GM12878 (cell line): ENCODE measurements around the gene C21orf58. TPM values are rescaled to one million over a fixed set of nuclear protein-coding genes. Genes with fewer than 3 reads are reported as not detected.
A peak's percentile ranks its signal among the peaks of the same experiment; 100 is the strongest.

Source experiments
- ATAC-seq: fragments of 200-7000 bp; cut with Tn5 transposase; 3 replicates; pipeline ENCODE4 v1.9.1; 2020; ENCODE audit warnings: mild to moderate bottlenecking, moderate library complexity
- BruUV-seq: library from RNA; stranded (reverse); fragments of 400-500 nt; replicated peaks from 2 replicates; lab custom pipeline; 2021; lab: Mats Ljungman, UMichigan
- CTCF ChIA-PET: fragments of 300-600 bp; sonication (Branson Sonifier 250); formaldehyde crosslinking; extraction: SDS; loops from one replicate; lab custom pipeline; 2021; ENCODE audit warnings: inconsistent platforms; lab: Yijun Ruan, JAX
- POLR2A ChIA-PET: fragments of 350-600 bp; formaldehyde crosslinking; extraction: SDS; loops from one replicate; lab custom pipeline; 2021; ENCODE audit warnings: inconsistent platforms; lab: Charles Lee
- RAD21 ChIA-PET: fragments of 300-600 bp; sonication (Branson Sonifier 250); formaldehyde crosslinking; loops from one replicate; lab custom pipeline; 2023; ENCODE audit warnings: antibody characterized with exemption; ENCODE audit not compliant: unreplicated experiment; lab: Charles Lee
- SMC1A ChIA-PET: fragments of 300-600 bp; sonication (Branson Sonifier 250); formaldehyde crosslinking; loops from one replicate; lab custom pipeline; 2023; ENCODE audit not compliant: unreplicated experiment, uncharacterized antibody; lab: Charles Lee
- DNase-seq: peaks from one replicate; pipeline ENCODE4 v3.0.0-alpha.2; 2011; ENCODE audit warnings: low read depth, low spot score
- FAIRE-seq: peaks from 3 replicates; lab custom pipeline; 2011; peaks lifted over from hg19 to GRCh38; lab: Jason Lieb, UNC
- H2AFZ ChIP-seq: 2 replicates; pipeline ENCODE4 v1.6.0; 2011; ENCODE audit warnings: low read depth, low read length, control low read depth; ENCODE audit not compliant: control insufficient read depth
- H3K27ac ChIP-seq: 2 replicates; pipeline ENCODE4 v1.5.1; 2011; ENCODE audit warnings: control low read depth; ENCODE audit not compliant: control insufficient read depth, insufficient read depth
- H3K27me3 ChIP-seq, 2 experiments: replicated peaks in 1 of 2; 2 replicates each; pipeline versions ENCODE4 v1.6.0 to v1.6.1; 2011; ENCODE audit warnings: low read length in 1 of 2; ENCODE audit not compliant: control insufficient read depth in 2 of 2, insufficient read depth in 2 of 2
- H3K36me3 ChIP-seq, 2 experiments: 2 replicates each; pipeline ENCODE4 v1.5.1; 2011; ENCODE audit warnings: low read length in 1 of 2; ENCODE audit not compliant: control insufficient read depth in 2 of 2, insufficient read depth in 2 of 2
- H3K4me1 ChIP-seq: 2 replicates; pipeline ENCODE4 v1.6.1; 2011; ENCODE audit warnings: mild to moderate bottlenecking, low read length, moderate library complexity, mixed read lengths; ENCODE audit not compliant: control insufficient read depth, insufficient read depth
- H3K4me2 ChIP-seq: 2 replicates; pipeline ENCODE4 v1.6.0; 2011; ENCODE audit warnings: control low read depth; ENCODE audit not compliant: control insufficient read depth, insufficient read depth
- H3K4me3 ChIP-seq: fragments of 200-600 bp; sonication (generic); 2 replicates; pipeline ENCODE4 v1.5.1; 2016
- H3K79me2 ChIP-seq: 2 replicates; pipeline ENCODE4 v1.6.0; 2011; ENCODE audit warnings: low read length; ENCODE audit not compliant: control insufficient read depth, insufficient read depth
- H3K9ac ChIP-seq: 2 replicates; pipeline ENCODE4 v1.8.0; 2011; ENCODE audit warnings: low read length, control low read depth, mixed read lengths; ENCODE audit not compliant: control insufficient read depth, insufficient read depth
- H3K9me3 ChIP-seq: replicated peaks from 3 replicates; pipeline ENCODE4 v1.5.1; 2011; ENCODE audit warnings: mild to moderate bottlenecking, low read length; ENCODE audit not compliant: control insufficient read depth, insufficient read depth
- H4K20me1 ChIP-seq: 2 replicates; pipeline ENCODE4 v1.6.0; 2011; ENCODE audit not compliant: control insufficient read depth, insufficient read depth
- E4F1 ChIP-seq: fragments of 450-650 bp; IDR thresholded peaks from 2 replicates; pipeline ENCODE4 v1.6.1; 2018; ENCODE audit warnings: borderline replicate concordance, mild to moderate bottlenecking; ENCODE audit not compliant: partially characterized antibody
- IKZF2 ChIP-seq, 2 experiments: fragments of 450-650 bp; IDR thresholded peaks; 2 replicates each; pipeline ENCODE4 v1.6.1; 2017; ENCODE audit warnings: mild to moderate bottlenecking in 2 of 2, moderate library complexity in 2 of 2
- SREBF2 ChIP-seq: IDR thresholded peaks from 2 replicates; pipeline ENCODE4 v1.6.1; 2012; ENCODE audit warnings: mild to moderate bottlenecking, low read length
- STAT1 ChIP-seq: fragments of 450-650 bp; conservative IDR thresholded peaks from 2 replicates; pipeline ENCODE4 v1.6.1; 2014; ENCODE audit warnings: antibody characterized with exemption, mild to moderate bottlenecking
- WGBS: methylation state at CpG from one replicate; pipeline ENCODE4 v1.1.6; 2016; ENCODE audit warnings: low lambda C conversion rate; ENCODE audit not compliant: insufficient replicate concordance, insufficient coverage; ENCODE audit errors: missing lambda C conversion rate; 5-methylcytosine and 5-hydroxymethylcytosine counted together
- in situ Hi-C: fragments of 300-500 bp; cut with MboI; formaldehyde crosslinking; loops from 9 replicates; pipeline ENCODE4 v1.14.3; 2018; ENCODE audit warnings: mixed read lengths
- intact Hi-C: fragments of 100-400 bp; cut with micrococcal nuclease; formaldehyde crosslinking; loops from one replicate; pipeline ENCODE4 v1.14.2; 2022; ENCODE audit not compliant: unreplicated experiment
- polyA plus RNA-seq, 11 experiments: library from polyadenylated mRNA; depleted of rRNA in 4 of 11; unstranded in 6 of 11; stranded (reverse) in 5 of 11; fragments of >200 nt; fragmentation: Nextera tagmentation in 4 of 11; fragmentation: Illumina TruSeq in 1 of 11; extraction: Ambion mirVana in 4 of 11; extraction: Trizol in 1 of 11; gene quantifications; 1 replicate in 1 of 11; 2 replicates in 10 of 11; pipeline versions ENCODE4 v1.2.1 to v1.2.3, GENCODE V29; 2011 to 2016; ENCODE audit warnings: inconsistent platforms in 2 of 11, missing spikeins in 2 of 11, low read depth in 1 of 11
- total RNA-seq, 4 experiments: library from RNA; depleted of rRNA in 3 of 4; stranded (reverse); fragments of >200 nt in 3 of 4; fragmentation: Illumina TruSeq in 1 of 4; extraction: Trizol in 1 of 4; gene quantifications; 2 replicates each; pipeline versions ENCODE4 v1.2.1 to v1.2.3, GENCODE V29; 2013 to 2021
- TF ChIP-seq, protein P1 (sequence below): fragments of 450-650 bp; formaldehyde crosslinking; IDR thresholded peaks from 2 replicates; pipeline ENCODE4 v1.5.0; 2022; ENCODE audit warnings: mild to moderate bottlenecking, missing genetic modification characterization

The C21orf58 gene
- total and polyA plus RNA-seq, 10 of the 15 experiments (the other 5 are each of a cell fraction or from before 2014, with no cell fraction given): 1.1 to 22.3 (median 11.8) TPM

- no peak for FAIRE-seq
- peaks cover 37 to 50% of the 10 kb centered on the region in 2 experiments for H3K36me3 ChIP-seq
- WGBS: 100% methylated on average over 4 of the region's 4 CpGs
- H3K9ac ChIP-seq: no peak overlapping the region
- no peak for ATAC-seq
- peaks cover 15% of the 10 kb centered on the region for H3K4me1 ChIP-seq
- no TSS peak for BruUV-seq
- no peak overlapping the region for H3K4me3 ChIP-seq
- H3K79me2 ChIP-seq: no peaks in the 10 kb centered on the region
- no peaks in the 10 kb centered on the region for H4K20me1 ChIP-seq
- no peaks in the 10 kb centered on the region; a peak in 1 of 4 replicates for H3K27me3 ChIP-seq
- H3K4me2 ChIP-seq: no peak overlapping the region
- CTCF ChIA-PET: interaction anchor here (0.6 to 6.3 kb wide), 6 partner anchors 15 to 109 kb away, joined by 3 to 59 read pairs (median 8); partner anchors contain the start of genes LSS, MCM3AP and YBEY
- in situ Hi-C loops: no loop called here
- no peak for TF ChIP-seq IKZF2 (IDR thresholded peaks at IDR 0.05)
- no peak for TF ChIP-seq STAT1
- no peak for TF ChIP-seq E4F1
- TF ChIP-seq, protein P1, sequence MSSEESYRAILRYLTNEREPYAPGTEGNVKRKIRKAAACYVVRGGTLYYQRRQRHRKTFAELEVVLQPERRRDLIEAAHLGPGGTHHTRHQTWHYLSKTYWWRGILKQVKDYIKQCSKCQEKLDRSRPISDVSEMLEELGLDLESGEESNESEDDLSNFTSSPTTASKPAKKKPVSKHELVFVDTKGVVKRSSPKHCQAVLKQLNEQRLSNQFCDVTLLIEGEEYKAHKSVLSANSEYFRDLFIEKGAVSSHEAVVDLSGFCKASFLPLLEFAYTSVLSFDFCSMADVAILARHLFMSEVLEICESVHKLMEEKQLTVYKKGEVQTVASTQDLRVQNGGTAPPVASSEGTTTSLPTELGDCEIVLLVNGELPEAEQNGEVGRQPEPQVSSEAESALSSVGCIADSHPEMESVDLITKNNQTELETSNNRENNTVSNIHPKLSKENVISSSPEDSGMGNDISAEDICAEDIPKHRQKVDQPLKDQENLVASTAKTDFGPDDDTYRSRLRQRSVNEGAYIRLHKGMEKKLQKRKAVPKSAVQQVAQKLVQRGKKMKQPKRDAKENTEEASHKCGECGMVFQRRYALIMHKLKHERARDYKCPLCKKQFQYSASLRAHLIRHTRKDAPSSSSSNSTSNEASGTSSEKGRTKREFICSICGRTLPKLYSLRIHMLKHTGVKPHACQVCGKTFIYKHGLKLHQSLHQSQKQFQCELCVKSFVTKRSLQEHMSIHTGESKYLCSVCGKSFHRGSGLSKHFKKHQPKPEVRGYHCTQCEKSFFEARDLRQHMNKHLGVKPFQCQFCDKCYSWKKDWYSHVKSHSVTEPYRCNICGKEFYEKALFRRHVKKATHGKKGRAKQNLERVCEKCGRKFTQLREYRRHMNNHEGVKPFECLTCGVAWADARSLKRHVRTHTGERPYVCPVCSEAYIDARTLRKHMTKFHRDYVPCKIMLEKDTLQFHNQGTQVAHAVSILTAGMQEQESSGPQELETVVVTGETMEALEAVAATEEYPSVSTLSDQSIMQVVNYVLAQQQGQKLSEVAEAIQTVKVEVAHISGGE (CRISPR knock-in tag): no peak
- TF ChIP-seq SREBF2: no peak
- H3K27ac ChIP-seq: 0 out of 2 replicates have a peak overlapping the region, but pooled peaks have one; percentile 55
- no peak overlapping the region for H2AFZ ChIP-seq
- DNase-seq: no peak
- intact Hi-C loops: loop anchor here (5.0 kb wide), 1 partner anchor 69 kb away; the partner anchor contains the start of genes C21orf58 and PCNT
- H3K9me3 ChIP-seq: no peaks in the 10 kb centered on the region; the same call in 2 of the 3 replicates
- SMC1A ChIA-PET: interaction anchor here (1.1 to 1.9 kb wide), 5 partner anchors 9 to 70 kb away, joined by 3 to 15 read pairs (median 4); partner anchors contain the start of gene C21orf58
- RAD21 ChIA-PET: interaction anchor here (1.0 to 3.5 kb wide), 7 partner anchors 18 to 110 kb away, joined by 3 to 19 read pairs (median 8); partner anchors contain the start of genes LSS, MCM3AP and YBEY
- POLR2A ChIA-PET: interaction anchor here (0.7 to 1.7 kb wide), 7 partner anchors 9 to 142 kb away, joined by 3 to 9 read pairs (median 5); no protein-coding TSS in a partner anchor
Measured at GRCh38 chr21:46252840-46253239, 70.8 kb downstream of the C21orf58 start.

Other genes starting within 250 kb of the C21orf58 start
Only the 7 nearest of the 8 such genes appear.
- gene FTCD, start 168.3 kb downstream of the C21orf58 start, total RNA-seq (2014; rRNA removed): 0.60 TPM in 1 of 2 replicates, not detected in the other
- not detected in 2 replicates for gene FTCD, start 168.3 kb downstream of the C21orf58 start, total RNA-seq (2014; rRNA removed; fragmentation: Illumina TruSeq; extraction: Trizol)
- gene FTCD, start 168.3 kb downstream of the C21orf58 start, total RNA-seq (2021): 0.28 TPM in 1 of 2 replicates, not detected in the other
- not detected in 2 replicates for gene FTCD, start 168.3 kb downstream of the C21orf58 start, polyA plus RNA-seq (2011; rRNA removed)
- gene FTCD, start 168.3 kb downstream of the C21orf58 start, polyA plus RNA-seq (2014; fragmentation: Illumina TruSeq; extraction: Trizol): not detected in 2 replicates
- not detected for gene FTCD, start 168.3 kb downstream of the C21orf58 start, polyA plus RNA-seq (2014; fragmentation: Nextera tagmentation; extraction: Ambion mirVana)
- 0.27 and 0.33 TPM in 2 replicates for gene FTCD, start 168.3 kb downstream of the C21orf58 start, polyA plus RNA-seq (2014; rRNA removed)
- not detected for gene FTCD, start 168.3 kb downstream of the C21orf58 start, polyA plus RNA-seq (2016; fragmentation: Nextera tagmentation; extraction: Ambion mirVana)
- 6.4 and 6.8 TPM in 2 replicates for gene SPATC1L, start 139.4 kb downstream of the C21orf58 start, total RNA-seq (2014; rRNA removed)
- 2.5 and 2.8 TPM in 2 replicates for gene SPATC1L, start 139.4 kb downstream of the C21orf58 start, total RNA-seq (2014; rRNA removed; fragmentation: Illumina TruSeq; extraction: Trizol)
- gene SPATC1L, start 139.4 kb downstream of the C21orf58 start, total RNA-seq (2021): 9.5 and 11.2 TPM in 2 replicates
- gene SPATC1L, start 139.4 kb downstream of the C21orf58 start, polyA plus RNA-seq (2011; rRNA removed): 0.72 and 1.4 TPM in 2 replicates
- 0.38 and 2.1 TPM in 2 replicates for gene SPATC1L, start 139.4 kb downstream of the C21orf58 start, polyA plus RNA-seq (2014; fragmentation: Illumina TruSeq; extraction: Trizol)
- not detected for gene SPATC1L, start 139.4 kb downstream of the C21orf58 start, polyA plus RNA-seq (2014; fragmentation: Nextera tagmentation; extraction: Ambion mirVana)
- gene SPATC1L, start 139.4 kb downstream of the C21orf58 start, polyA plus RNA-seq (2014; rRNA removed): 5.9 and 7.2 TPM in 2 replicates
- gene SPATC1L, start 139.4 kb downstream of the C21orf58 start, polyA plus RNA-seq (2016; fragmentation: Nextera tagmentation; extraction: Ambion mirVana): 10 to 100 TPM; 13.4 to 16.0 TPM
- 61.4 and 65.2 TPM in 2 replicates for gene LSS, start 95.1 kb downstream of the C21orf58 start, total RNA-seq (2014; rRNA removed)
- 19.6 and 20.3 TPM in 2 replicates for gene LSS, start 95.1 kb downstream of the C21orf58 start, total RNA-seq (2014; rRNA removed; fragmentation: Illumina TruSeq; extraction: Trizol)
- gene LSS, start 95.1 kb downstream of the C21orf58 start, total RNA-seq (2021): 82.4 and 86.4 TPM in 2 replicates
- 26.1 and 51.3 TPM in 2 replicates for gene LSS, start 95.1 kb downstream of the C21orf58 start, polyA plus RNA-seq (2011; rRNA removed)
- gene LSS, start 95.1 kb downstream of the C21orf58 start, polyA plus RNA-seq (2014; fragmentation: Illumina TruSeq; extraction: Trizol): 18.3 and 24.0 TPM in 2 replicates
- gene LSS, start 95.1 kb downstream of the C21orf58 start, polyA plus RNA-seq (2014; fragmentation: Nextera tagmentation; extraction: Ambion mirVana): 1 to 10 TPM; 2.9 to 3.7 TPM
- 60.9 and 68.4 TPM in 2 replicates for gene LSS, start 95.1 kb downstream of the C21orf58 start, polyA plus RNA-seq (2014; rRNA removed)
- 10 to 100 TPM; 25.5 to 29.4 TPM for gene LSS, start 95.1 kb downstream of the C21orf58 start, polyA plus RNA-seq (2016; fragmentation: Nextera tagmentation; extraction: Ambion mirVana)
- gene MCM3AP, start 38.3 kb downstream of the C21orf58 start, total RNA-seq (2014; rRNA removed): 53.8 and 53.9 TPM in 2 replicates
- 32.4 and 39.7 TPM in 2 replicates for gene MCM3AP, start 38.3 kb downstream of the C21orf58 start, total RNA-seq (2014; rRNA removed; fragmentation: Illumina TruSeq; extraction: Trizol)
- 94.3 and 95.7 TPM in 2 replicates for gene MCM3AP, start 38.3 kb downstream of the C21orf58 start, total RNA-seq (2021)
- 42.3 and 45.3 TPM in 2 replicates for gene MCM3AP, start 38.3 kb downstream of the C21orf58 start, polyA plus RNA-seq (2011; rRNA removed)
- gene MCM3AP, start 38.3 kb downstream of the C21orf58 start, polyA plus RNA-seq (2014; fragmentation: Illumina TruSeq; extraction: Trizol): 34.3 and 39.3 TPM in 2 replicates
- gene MCM3AP, start 38.3 kb downstream of the C21orf58 start, polyA plus RNA-seq (2014; fragmentation: Nextera tagmentation; extraction: Ambion mirVana): 1 to 10 TPM; 6.1 to 8.8 TPM
- 48.6 and 54.6 TPM in 2 replicates for gene MCM3AP, start 38.3 kb downstream of the C21orf58 start, polyA plus RNA-seq (2014; rRNA removed)
- 10 to 100 TPM; 54.5 to 64.6 TPM for gene MCM3AP, start 38.3 kb downstream of the C21orf58 start, polyA plus RNA-seq (2016; fragmentation: Nextera tagmentation; extraction: Ambion mirVana)
- gene YBEY, start 37.5 kb downstream of the C21orf58 start, total RNA-seq (2014; rRNA removed): 16.7 and 18.1 TPM in 2 replicates
- gene YBEY, start 37.5 kb downstream of the C21orf58 start, total RNA-seq (2014; rRNA removed; fragmentation: Illumina TruSeq; extraction: Trizol): 16.5 and 16.9 TPM in 2 replicates
- gene YBEY, start 37.5 kb downstream of the C21orf58 start, total RNA-seq (2021): 13.2 and 13.8 TPM in 2 replicates
- 31.1 and 38.1 TPM in 2 replicates for gene YBEY, start 37.5 kb downstream of the C21orf58 start, polyA plus RNA-seq (2011; rRNA removed)
- 18.9 and 22.1 TPM in 2 replicates for gene YBEY, start 37.5 kb downstream of the C21orf58 start, polyA plus RNA-seq (2014; fragmentation: Illumina TruSeq; extraction: Trizol)
- 10 to 100 TPM in 1 of 2 experiments, 1 to 10 TPM in 1; 6.5 to 11.3 TPM for gene YBEY, start 37.5 kb downstream of the C21orf58 start, polyA plus RNA-seq (2014; fragmentation: Nextera tagmentation; extraction: Ambion mirVana)
- gene YBEY, start 37.5 kb downstream of the C21orf58 start, polyA plus RNA-seq (2014; rRNA removed): 27.1 and 31.4 TPM in 2 replicates
- 10 to 100 TPM; 20.2 to 20.9 TPM for gene YBEY, start 37.5 kb downstream of the C21orf58 start, polyA plus RNA-seq (2016; fragmentation: Nextera tagmentation; extraction: Ambion mirVana)
- gene PCNT, start 286 bp upstream of the C21orf58 start, total RNA-seq (2014; rRNA removed): 21.9 and 22.1 TPM in 2 replicates
- gene PCNT, start 286 bp upstream of the C21orf58 start, total RNA-seq (2014; rRNA removed; fragmentation: Illumina TruSeq; extraction: Trizol): 15.3 and 17.1 TPM in 2 replicates
- 33.0 and 35.4 TPM in 2 replicates for gene PCNT, start 286 bp upstream of the C21orf58 start, total RNA-seq (2021)
- gene PCNT, start 286 bp upstream of the C21orf58 start, polyA plus RNA-seq (2011; rRNA removed): 11.3 and 11.5 TPM in 2 replicates
- gene PCNT, start 286 bp upstream of the C21orf58 start, polyA plus RNA-seq (2014; fragmentation: Illumina TruSeq; extraction: Trizol): 7.4 and 18.9 TPM in 2 replicates
- gene PCNT, start 286 bp upstream of the C21orf58 start, polyA plus RNA-seq (2014; fragmentation: Nextera tagmentation; extraction: Ambion mirVana): 1 to 10 TPM; 2.9 to 6.0 TPM
- 25.4 and 35.1 TPM in 2 replicates for gene PCNT, start 286 bp upstream of the C21orf58 start, polyA plus RNA-seq (2014; rRNA removed)
- 10 to 100 TPM; 39.2 to 39.6 TPM for gene PCNT, start 286 bp upstream of the C21orf58 start, polyA plus RNA-seq (2016; fragmentation: Nextera tagmentation; extraction: Ambion mirVana)
- 10.5 and 11.2 TPM in 2 replicates for gene DIP2A, start 135.0 kb upstream of the C21orf58 start, total RNA-seq (2014; rRNA removed)
- 9.5 and 10.1 TPM in 2 replicates for gene DIP2A, start 135.0 kb upstream of the C21orf58 start, total RNA-seq (2014; rRNA removed; fragmentation: Illumina TruSeq; extraction: Trizol)
- gene DIP2A, start 135.0 kb upstream of the C21orf58 start, total RNA-seq (2021): 16.8 and 21.1 TPM in 2 replicates
- 23.3 and 25.5 TPM in 2 replicates for gene DIP2A, start 135.0 kb upstream of the C21orf58 start, polyA plus RNA-seq (2011; rRNA removed)
- 10.7 and 13.2 TPM in 2 replicates for gene DIP2A, start 135.0 kb upstream of the C21orf58 start, polyA plus RNA-seq (2014; fragmentation: Illumina TruSeq; extraction: Trizol)
- gene DIP2A, start 135.0 kb upstream of the C21orf58 start, polyA plus RNA-seq (2014; fragmentation: Nextera tagmentation; extraction: Ambion mirVana): 1 to 10 TPM; 1.7 to 3.4 TPM
- 17.0 and 20.4 TPM in 2 replicates for gene DIP2A, start 135.0 kb upstream of the C21orf58 start, polyA plus RNA-seq (2014; rRNA removed)
- gene DIP2A, start 135.0 kb upstream of the C21orf58 start, polyA plus RNA-seq (2016; fragmentation: Nextera tagmentation; extraction: Ambion mirVana): 10 to 100 TPM; 11.2 to 14.2 TPM